Measurements from ENCODE around the gene INTS15.

Gene INTS15

GRCh38 chr7:6589829-6590644 is at the start of gene INTS15:
Gene INTS15, plus strand, starts transcription at chr7:6590021. Its CDS starts 263 bp downstream, at chr7:6590284.
- peaks cover 9% of the 10 kb centered on the region for H3K36me3 ChIP-seq (ENCODE audit: insufficient read depth, low read length)
- H3K27ac ChIP-seq (ENCODE audit: low read depth, low read length), result peak within 1 kb of the TSS; percentile 13; the same call in 1 of the 2 replicates

GRCh38 chr7:6542368-6542767 is 47.5 kb upstream of the INTS15 start:
- no peak overlapping the region for H3K4me3 ChIP-seq (ENCODE audit: low read depth, low read length)
- no peak overlapping the region for H3K27ac ChIP-seq (ENCODE audit: low read depth, low read length)
- H3K27me3 ChIP-seq (ENCODE audit: insufficient read depth, low read length), result peaks cover 6% of the 10 kb centered on the region; the same call in 1 of the 2 replicates
- H3K36me3 ChIP-seq (ENCODE audit: insufficient read depth, low read length), result no peaks in the 10 kb centered on the region
- H3K79me2 ChIP-seq (ENCODE audit: control insufficient read depth, insufficient read depth, low read length, unreplicated experiment), result no peaks in the 10 kb centered on the region
- no peaks in the 10 kb centered on the region for H3K4me1 ChIP-seq (ENCODE audit: control insufficient read depth, insufficient read depth, low read length, unreplicated experiment)
- H2AFZ ChIP-seq (ENCODE audit: low read length, unreplicated experiment), result no peak overlapping the region

More at GRCh38 chr7:6589829-6590644, at the start of gene INTS15:
- peak within 1 kb of the TSS; percentile 96 for H3K4me3 ChIP-seq (ENCODE audit: low read depth, low read length)
- peaks cover 3% of the 10 kb centered on the region for H3K79me2 ChIP-seq (ENCODE audit: control insufficient read depth, insufficient read depth, low read length, unreplicated experiment)
- no peaks in the 10 kb centered on the region for H3K27me3 ChIP-seq (ENCODE audit: insufficient read depth, low read length)
- H2AFZ ChIP-seq (ENCODE audit: low read length, unreplicated experiment), result peak within 1 kb of the TSS; percentile 96
- peaks cover 4% of the 10 kb centered on the region for H3K4me1 ChIP-seq (ENCODE audit: control insufficient read depth, insufficient read depth, low read length, unreplicated experiment)

GRCh38 chr7:6545398-6546126 is 44.3 kb upstream of the INTS15 start:
- Histone ChIP-seq H3K4me1 (ENCODE audit: control insufficient read depth, insufficient read depth, low read length, unreplicated experiment) (no peaks in the 10 kb centered on the region), H3K27ac (ENCODE audit: low read depth, low read length) (no peak overlapping the region), H3K79me2 (ENCODE audit: control insufficient read depth, insufficient read depth, low read length, unreplicated experiment) (no peaks in the 10 kb centered on the region), H2AFZ (ENCODE audit: low read length, unreplicated experiment) (no peak overlapping the region), H3K36me3 (ENCODE audit: insufficient read depth, low read length) (no peaks in the 10 kb centered on the region), H3K27me3 (ENCODE audit: insufficient read depth, low read length) (no peaks in the 10 kb centered on the region), H3K4me3 (ENCODE audit: low read depth, low read length) (no peak overlapping the region)

- Histone ChIP-seq H3K4me3 (ENCODE audit: low read depth, low read length) (no peak overlapping the region), H3K4me1 (ENCODE audit: control insufficient read depth, insufficient read depth, low read length, unreplicated experiment) (no peaks in the 10 kb centered on the region), H2AFZ (ENCODE audit: low read length, unreplicated experiment) (no peak overlapping the region), H3K36me3 (ENCODE audit: insufficient read depth, low read length) (no peaks in the 10 kb centered on the region), H3K27me3 (ENCODE audit: insufficient read depth, low read length) (no peaks in the 10 kb centered on the region), H3K79me2 (ENCODE audit: control insufficient read depth, insufficient read depth, low read length, unreplicated experiment) (no peaks in the 10 kb centered on the region), H3K27ac (ENCODE audit: low read depth, low read length) (no peak overlapping the region)
These were observed 43.1 kb upstream of the INTS15 start for GRCh38 chr7:6546498-6547251.

- Histone ChIP-seq H3K4me3 (ENCODE audit: low read depth, low read length) (no peak overlapping the region), H2AFZ (ENCODE audit: low read length, unreplicated experiment) (no peak overlapping the region), H3K27ac (ENCODE audit: low read depth, low read length) (no peak overlapping the region), H3K36me3 (ENCODE audit: insufficient read depth, low read length) (no peaks in the 10 kb centered on the region), H3K79me2 (ENCODE audit: control insufficient read depth, insufficient read depth, low read length, unreplicated experiment) (no peaks in the 10 kb centered on the region), H3K4me1 (ENCODE audit: control insufficient read depth, insufficient read depth, low read length, unreplicated experiment) (no peaks in the 10 kb centered on the region), H3K27me3 (ENCODE audit: insufficient read depth, low read length) (no peaks in the 10 kb centered on the region)
These were observed 42.4 kb upstream of the INTS15 start for GRCh38 chr7:6547400-6547799.

- Histone ChIP-seq H3K27ac (ENCODE audit: low read depth, low read length) (no peak within 1 kb of the TSS), H3K4me1 (ENCODE audit: control insufficient read depth, insufficient read depth, low read length, unreplicated experiment) (no peaks in the 10 kb centered on the region), H3K79me2 (ENCODE audit: control insufficient read depth, insufficient read depth, low read length, unreplicated experiment) (no peaks in the 10 kb centered on the region), H2AFZ (ENCODE audit: low read length, unreplicated experiment) (no peak within 1 kb of the TSS), H3K36me3 (ENCODE audit: insufficient read depth, low read length) (no peaks in the 10 kb centered on the region), H3K27me3 (ENCODE audit: insufficient read depth, low read length) (no peaks in the 10 kb centered on the region), H3K4me3 (ENCODE audit: low read depth, low read length) (no peak within 1 kb of the TSS)
These were observed 38.8 kb upstream of the INTS15 start, which contains the start of gene GRID2IP for GRCh38 chr7:6551016-6551511. Gene GRID2IP, minus strand, starts transcription at chr7:6551461. Its CDS starts 25 bp downstream, at chr7:6551436.

- no peak overlapping the region for H3K4me3 ChIP-seq (ENCODE audit: low read depth, low read length)
- H3K27ac ChIP-seq (ENCODE audit: low read depth, low read length), result no peak overlapping the region
- H3K36me3 ChIP-seq (ENCODE audit: insufficient read depth, low read length), result no peaks in the 10 kb centered on the region
- H2AFZ ChIP-seq (ENCODE audit: low read length, unreplicated experiment), result no peak overlapping the region
- no peaks in the 10 kb centered on the region for H3K4me1 ChIP-seq (ENCODE audit: control insufficient read depth, insufficient read depth, low read length, unreplicated experiment)
- no peaks in the 10 kb centered on the region for H3K27me3 ChIP-seq (ENCODE audit: insufficient read depth, low read length)
- H3K79me2 ChIP-seq (ENCODE audit: control insufficient read depth, insufficient read depth, low read length, unreplicated experiment), result no peaks in the 10 kb centered on the region
These were observed 36.3 kb upstream of the INTS15 start for GRCh38 chr7:6553448-6554044.

GRCh38 chr7:6554848-6555247 is 35.0 kb upstream of the INTS15 start:
- H2AFZ ChIP-seq (ENCODE audit: low read length, unreplicated experiment), result no peak overlapping the region
- H3K27ac ChIP-seq (ENCODE audit: low read depth, low read length), result no peak overlapping the region
- H3K36me3 ChIP-seq (ENCODE audit: insufficient read depth, low read length), result no peaks in the 10 kb centered on the region
- no peaks in the 10 kb centered on the region for H3K79me2 ChIP-seq (ENCODE audit: control insufficient read depth, insufficient read depth, low read length, unreplicated experiment)
- H3K4me1 ChIP-seq (ENCODE audit: control insufficient read depth, insufficient read depth, low read length, unreplicated experiment), result no peaks in the 10 kb centered on the region
- H3K4me3 ChIP-seq (ENCODE audit: low read depth, low read length), result no peak overlapping the region
- no peaks in the 10 kb centered on the region for H3K27me3 ChIP-seq (ENCODE audit: insufficient read depth, low read length)

- H3K27ac ChIP-seq (ENCODE audit: low read depth, low read length), result no peak overlapping the region
- H3K27me3 ChIP-seq (ENCODE audit: insufficient read depth, low read length), result no peaks in the 10 kb centered on the region
- no peak overlapping the region for H3K4me3 ChIP-seq (ENCODE audit: low read depth, low read length)
- no peak overlapping the region for H2AFZ ChIP-seq (ENCODE audit: low read length, unreplicated experiment)
- no peaks in the 10 kb centered on the region for H3K4me1 ChIP-seq (ENCODE audit: control insufficient read depth, insufficient read depth, low read length, unreplicated experiment)
- no peaks in the 10 kb centered on the region for H3K36me3 ChIP-seq (ENCODE audit: insufficient read depth, low read length)
- H3K79me2 ChIP-seq (ENCODE audit: control insufficient read depth, insufficient read depth, low read length, unreplicated experiment), result no peaks in the 10 kb centered on the region
These were observed 33.6 kb upstream of the INTS15 start for GRCh38 chr7:6556196-6556595.

- H3K36me3 ChIP-seq (ENCODE audit: insufficient read depth, low read length), result no peaks in the 10 kb centered on the region
- no peak overlapping the region for H2AFZ ChIP-seq (ENCODE audit: low read length, unreplicated experiment)
- H3K27me3 ChIP-seq (ENCODE audit: insufficient read depth, low read length), result no peaks in the 10 kb centered on the region
- H3K27ac ChIP-seq (ENCODE audit: low read depth, low read length), result no peak overlapping the region
- no peaks in the 10 kb centered on the region for H3K79me2 ChIP-seq (ENCODE audit: control insufficient read depth, insufficient read depth, low read length, unreplicated experiment)
- H3K4me1 ChIP-seq (ENCODE audit: control insufficient read depth, insufficient read depth, low read length, unreplicated experiment), result no peaks in the 10 kb centered on the region
- no peak overlapping the region for H3K4me3 ChIP-seq (ENCODE audit: low read depth, low read length)
These were observed 31.0 kb upstream of the INTS15 start for GRCh38 chr7:6558837-6559236.

All from ACC112 (cell line).